ENCODE measurements around the gene PTCD1.

PTCD1 gene

GRCh38 chr7:99386584-99387238 is 51.9 kb downstream of the PTCD1 start:
- no peak overlapping the region for H3K27ac ChIP-seq (ENCODE audit: low read depth, low read length)
- H3K9me3 ChIP-seq (ENCODE audit: control insufficient read depth, insufficient read depth, low read length) = no peaks in the 10 kb centered on the region
- peaks cover 78% of the 10 kb centered on the region for H3K36me3 ChIP-seq (ENCODE audit: control insufficient read depth, low read length)
- H3K79me2 ChIP-seq (ENCODE audit: control insufficient read depth, low read length) = peaks cover 32% of the 10 kb centered on the region
- no peak overlapping the region for H3K4me3 ChIP-seq (ENCODE audit: low read length)
- H3K27me3 ChIP-seq (ENCODE audit: control insufficient read depth, low read length) = no peaks in the 10 kb centered on the region
- H4K20me1 ChIP-seq (ENCODE audit: control insufficient read depth, insufficient read depth, low read depth, low read length) = no peaks in the 10 kb centered on the region
- no peak overlapping the region for H3K4me2 ChIP-seq (ENCODE audit: low read length)
- TF ChIP-seq EZH2phosphoT487 (IDR thresholded peaks at IDR 0.05; ENCODE audit: borderline replicate concordance, low read length) (no peak), CTCF (IDR thresholded peaks at IDR 0.05; ENCODE audit: low read depth, low read length, poor library complexity, severe bottlenecking) (peak; percentile 69)
- peaks cover 24% of the 10 kb centered on the region for H3K4me1 ChIP-seq (ENCODE audit: control insufficient read depth, low read length)
- H3K9me2 ChIP-seq (replicated peaks; ENCODE audit: control insufficient read depth, low read length) = no peaks in the 10 kb centered on the region
- H3F3A ChIP-seq (ENCODE audit: control insufficient read depth, insufficient read depth) = no peaks in the 10 kb centered on the region; the same call in 1 of the 2 replicates

- H3K79me2 ChIP-seq (ENCODE audit: control insufficient read depth, low read length) = peaks cover 43% of the 10 kb centered on the region
- no peak overlapping the region for H3K4me2 ChIP-seq (ENCODE audit: low read length)
- no peaks in the 10 kb centered on the region for H3K9me2 ChIP-seq (replicated peaks; ENCODE audit: control insufficient read depth, low read length)
- H3F3A ChIP-seq (ENCODE audit: control insufficient read depth, insufficient read depth) = peaks cover 3% of the 10 kb centered on the region
- H3K9me3 ChIP-seq (ENCODE audit: control insufficient read depth, insufficient read depth, low read length) = no peaks in the 10 kb centered on the region
- peaks cover 77% of the 10 kb centered on the region for H3K36me3 ChIP-seq (ENCODE audit: control insufficient read depth, low read length)
- no peaks in the 10 kb centered on the region for H4K20me1 ChIP-seq (ENCODE audit: control insufficient read depth, insufficient read depth, low read depth, low read length)
- no peaks in the 10 kb centered on the region for H3K27me3 ChIP-seq (ENCODE audit: control insufficient read depth, low read length)
- no peak for TF ChIP-seq CTCF (IDR thresholded peaks at IDR 0.05; ENCODE audit: low read depth, low read length, poor library complexity, severe bottlenecking)
- TF ChIP-seq EZH2phosphoT487 (IDR thresholded peaks at IDR 0.05; ENCODE audit: borderline replicate concordance, low read length) = no peak
- H3K4me3 ChIP-seq (ENCODE audit: low read length) = no peak overlapping the region
- H3K4me1 ChIP-seq (ENCODE audit: control insufficient read depth, low read length) = peaks cover 36% of the 10 kb centered on the region
- H3K27ac ChIP-seq (ENCODE audit: low read depth, low read length) = no peak overlapping the region
Observed at GRCh38 chr7:99385564-99385963, 53.0 kb downstream of the PTCD1 start.

- H3K27me3 ChIP-seq (ENCODE audit: control insufficient read depth, low read length) = no peaks in the 10 kb centered on the region
- peaks cover 53% of the 10 kb centered on the region for H3K79me2 ChIP-seq (ENCODE audit: control insufficient read depth, low read length)
- H3K9me2 ChIP-seq (replicated peaks; ENCODE audit: control insufficient read depth, low read length) = no peaks in the 10 kb centered on the region
- H3K4me3 ChIP-seq (ENCODE audit: low read length) = no peak overlapping the region
- H3F3A ChIP-seq (ENCODE audit: control insufficient read depth, insufficient read depth) = peaks cover 12% of the 10 kb centered on the region
- peak overlapping the region; percentile 10 for H3K27ac ChIP-seq (ENCODE audit: low read depth, low read length)
- TF ChIP-seq EZH2phosphoT487 (IDR thresholded peaks at IDR 0.05; ENCODE audit: borderline replicate concordance, low read length) = no peak
- TF ChIP-seq CTCF (IDR thresholded peaks at IDR 0.05; ENCODE audit: low read depth, low read length, poor library complexity, severe bottlenecking) = no peak
- peaks cover 46% of the 10 kb centered on the region for H3K4me1 ChIP-seq (ENCODE audit: control insufficient read depth, low read length)
- no peaks in the 10 kb centered on the region for H4K20me1 ChIP-seq (ENCODE audit: control insufficient read depth, insufficient read depth, low read depth, low read length)
- peak overlapping the region; percentile 22; the same call in 1 of the 2 replicates for H3K4me2 ChIP-seq (ENCODE audit: low read length)
- H3K36me3 ChIP-seq (ENCODE audit: control insufficient read depth, low read length) = peaks cover 72% of the 10 kb centered on the region
- H3K9me3 ChIP-seq (ENCODE audit: control insufficient read depth, insufficient read depth, low read length) = no peaks in the 10 kb centered on the region
Observed at GRCh38 chr7:99384523-99384922, 54.1 kb downstream of the PTCD1 start.

Measured in DOHH2 (cell line).